DOHH2 (cell line): ENCODE data around the gene DOCK8.

Source experiments
- H3F3A ChIP-seq: fragments of 200-600 bp; sonication (generic), shearing (Covaris generic); 2 replicates; pipeline ENCODE4 v1.6.0; 2016; ENCODE audit warnings: antibody characterized with exemption, mild to moderate bottlenecking; ENCODE audit not compliant: control insufficient read depth, insufficient read depth
- H3K27ac ChIP-seq: fragments of 200-600 bp; sonication (generic); 2 replicates; pipeline ENCODE4 v1.5.1; 2014; ENCODE audit warnings: low read depth, mild to moderate bottlenecking, low read length, moderate library complexity
- H3K27me3 ChIP-seq: fragments of 200-600 bp; sonication (generic); 2 replicates; pipeline ENCODE4 v1.6.1; 2014; ENCODE audit warnings: mild to moderate bottlenecking, low read length, mixed read lengths; ENCODE audit not compliant: control insufficient read depth
- H3K36me3 ChIP-seq: fragments of 200-600 bp; sonication (generic); 2 replicates; pipeline ENCODE4 v1.6.1; 2014; ENCODE audit warnings: mild to moderate bottlenecking, low read length, moderate library complexity, mixed read lengths; ENCODE audit not compliant: control insufficient read depth
- H3K4me1 ChIP-seq: fragments of 200-600 bp; sonication (generic); 2 replicates; pipeline ENCODE4 v1.6.1; 2014; ENCODE audit warnings: mild to moderate bottlenecking, low read length, mixed read lengths; ENCODE audit not compliant: control insufficient read depth
- H3K4me2 ChIP-seq: fragments of 200-600 bp; sonication (generic); 2 replicates; pipeline ENCODE4 v1.6.0; 2014; ENCODE audit warnings: mild to moderate bottlenecking, low read length, moderate library complexity
- H3K4me3 ChIP-seq: fragments of 200-600 bp; sonication (generic); 2 replicates; pipeline ENCODE4 v1.5.1; 2014; ENCODE audit warnings: mild to moderate bottlenecking, low read length, mixed read lengths
- H3K79me2 ChIP-seq: fragments of 200-600 bp; sonication (generic); 2 replicates; pipeline ENCODE4 v1.6.1; 2014; ENCODE audit warnings: mild to moderate bottlenecking, low read length, mixed read lengths; ENCODE audit not compliant: control insufficient read depth
- H3K9me2 ChIP-seq: fragments of 200-600 bp; sonication (generic); replicated peaks from 2 replicates; pipeline ENCODE4 v1.6.1; 2014; ENCODE audit warnings: mild to moderate bottlenecking, low read length, mixed read lengths; ENCODE audit not compliant: control insufficient read depth
- H3K9me3 ChIP-seq: fragments of 200-600 bp; sonication (generic); 2 replicates; pipeline ENCODE4 v1.6.1; 2014; ENCODE audit warnings: antibody characterized with exemption, low read length, mixed read lengths; ENCODE audit not compliant: control insufficient read depth, insufficient read depth
- H4K20me1 ChIP-seq: fragments of 200-600 bp; sonication (generic); 2 replicates; pipeline ENCODE4 v1.6.0; 2014; ENCODE audit warnings: low read depth, mild to moderate bottlenecking, antibody characterized with exemption, low read length, moderate library complexity; ENCODE audit not compliant: control insufficient read depth, insufficient read depth
- CTCF ChIP-seq: fragments of 200-600 bp; sonication (generic); IDR thresholded peaks from one replicate; pipeline ENCODE4 v1.5.1; 2014; ENCODE audit warnings: antibody characterized with exemption, mild to moderate bottlenecking, low read depth, low read length; ENCODE audit not compliant: poor library complexity, severe bottlenecking
- EZH2phosphoT487 ChIP-seq: fragments of 200-600 bp; sonication (generic); IDR thresholded peaks from 2 replicates; pipeline ENCODE4 v1.6.1; 2017; ENCODE audit warnings: borderline replicate concordance, mild to moderate bottlenecking, antibody characterized with exemption, low read length, moderate library complexity, mixed read lengths

DOCK8 gene

GRCh38 chr9:479971-480350 is 265.3 kb downstream of the DOCK8 start:
- no peak overlapping the region for H3K4me3 ChIP-seq
- peaks cover 2% of the 10 kb centered on the region; the same call in 1 of the 2 replicates for H3K36me3 ChIP-seq
- no peaks in the 10 kb centered on the region for H3K9me3 ChIP-seq
- H3K4me2 ChIP-seq, result no peak overlapping the region
- no peaks in the 10 kb centered on the region for H3F3A ChIP-seq
- H3K79me2 ChIP-seq, result no peaks in the 10 kb centered on the region
- H4K20me1 ChIP-seq, result no peaks in the 10 kb centered on the region
- no peak overlapping the region for H3K27ac ChIP-seq
- H3K9me2 ChIP-seq, result no peaks in the 10 kb centered on the region
- no peaks in the 10 kb centered on the region for H3K27me3 ChIP-seq
- TF ChIP-seq CTCF, result no peak
- no peak for TF ChIP-seq EZH2phosphoT487
- H3K4me1 ChIP-seq, result no peaks in the 10 kb centered on the region

GRCh38 chr9:482739-483138 is 268.1 kb downstream of the DOCK8 start:
- no peaks in the 10 kb centered on the region for H3K27me3 ChIP-seq
- no peaks in the 10 kb centered on the region for H3K36me3 ChIP-seq
- no peak overlapping the region for H3K4me3 ChIP-seq
- no peaks in the 10 kb centered on the region for H3K4me1 ChIP-seq
- no peaks in the 10 kb centered on the region for H3K9me2 ChIP-seq
- H3K79me2 ChIP-seq, result no peaks in the 10 kb centered on the region
- no peak overlapping the region for H3K27ac ChIP-seq
- no peaks in the 10 kb centered on the region for H3K9me3 ChIP-seq
- H3F3A ChIP-seq, result no peaks in the 10 kb centered on the region
- no peak overlapping the region for H3K4me2 ChIP-seq
- no peaks in the 10 kb centered on the region for H4K20me1 ChIP-seq
- TF ChIP-seq CTCF (no peak), EZH2phosphoT487 (no peak)

- Histone ChIP-seq H3K9me3 (no peaks in the 10 kb centered on the region), H3F3A (no peaks in the 10 kb centered on the region), H3K27me3 (no peaks in the 10 kb centered on the region), H4K20me1 (no peaks in the 10 kb centered on the region), H3K4me3 (no peak overlapping the region), H3K4me1 (peaks cover 6% of the 10 kb centered on the region), H3K36me3 (no peaks in the 10 kb centered on the region), H3K79me2 (no peaks in the 10 kb centered on the region), H3K4me2 (no peak overlapping the region), H3K9me2 (no peaks in the 10 kb centered on the region), H3K27ac (no peak overlapping the region)
- TF ChIP-seq EZH2phosphoT487 (no peak), CTCF (no peak)
Measured at GRCh38 chr9:486156-486555, 271.5 kb downstream of the DOCK8 start.

- Histone ChIP-seq H3K27ac (no peak overlapping the region), H3K79me2 (no peaks in the 10 kb centered on the region)
- TF ChIP-seq CTCF (no peak), EZH2phosphoT487 (no peak)
Measured at GRCh38 chr9:487429-487828, 272.8 kb downstream of the DOCK8 start.

More at GRCh38 chr9:487429-487828, 272.8 kb downstream of the DOCK8 start:
- no peaks in the 10 kb centered on the region for H3K9me3 ChIP-seq
- no peaks in the 10 kb centered on the region for H3K27me3 ChIP-seq
- H3K4me1 ChIP-seq, result peaks cover 6% of the 10 kb centered on the region
- H3K9me2 ChIP-seq, result no peaks in the 10 kb centered on the region
- H4K20me1 ChIP-seq, result no peaks in the 10 kb centered on the region
- no peaks in the 10 kb centered on the region for H3K36me3 ChIP-seq
- no peak overlapping the region for H3K4me2 ChIP-seq
- no peak overlapping the region for H3K4me3 ChIP-seq
- no peaks in the 10 kb centered on the region for H3F3A ChIP-seq
